ENCODE measurements around the gene KIF5A. TPM values are rescaled to one million over a fixed set of nuclear protein-coding genes. Genes with fewer than 3 reads are reported as not detected.

KIF5A gene
- total RNA-seq, 1 experiment from 2014 or later = 3.0 TPM

DNA sequence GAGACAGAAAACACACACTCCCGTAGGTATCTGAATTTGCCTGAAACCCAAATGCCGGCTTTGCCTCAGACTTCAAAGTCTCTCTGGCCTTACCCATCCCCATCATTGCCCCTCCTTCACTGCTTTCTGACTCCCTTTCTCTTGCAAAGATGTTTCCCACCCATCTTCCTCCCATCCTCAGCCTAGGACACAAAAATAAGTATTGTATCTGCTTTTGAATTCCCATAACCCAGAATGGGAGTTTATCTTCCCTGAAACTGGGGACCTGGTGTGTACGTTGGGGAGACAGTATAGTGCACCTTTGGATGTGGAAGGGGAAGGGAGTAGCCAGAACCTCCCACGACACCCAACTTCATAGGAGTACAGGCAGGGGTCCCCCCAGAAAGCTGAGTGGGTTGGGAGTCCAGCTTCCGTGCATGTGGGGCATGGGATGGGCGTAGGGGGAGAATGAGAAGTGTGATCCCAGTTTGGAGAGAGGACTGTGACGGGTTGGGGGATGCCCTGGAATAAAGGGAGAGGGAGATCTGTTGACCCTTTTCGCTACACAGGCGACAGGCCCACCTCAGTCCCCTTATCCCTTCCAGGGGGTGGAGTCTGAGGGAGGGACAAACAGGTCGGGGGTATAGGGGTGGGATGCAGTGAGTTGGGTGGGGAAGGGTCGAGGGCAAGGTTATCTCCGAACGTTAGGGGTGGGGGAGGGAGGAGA, 488 bp upstream of the KIF5A start:
- ChIA-PET CTCF (no interaction called here), POLR2A (no interaction called here)
- ATAC-seq (peak; percentile 1; the same call in 1 of the 2 replicates), DNase-seq (ENCODE audit: low read depth, low spot score) (no peak)
- Histone ChIP-seq H3K9me3 (ENCODE audit: control insufficient read depth, insufficient read depth, low read depth, low read length) (no peaks in the 10 kb centered on the region), H3K36me3 (ENCODE audit: control insufficient read depth, insufficient read depth, low read length) (peaks cover 4% of the 10 kb centered on the region; the same call in 1 of the 2 replicates), H3K4me1 (ENCODE audit: control insufficient read depth, insufficient read depth, low read length) (peaks cover 20% of the 10 kb centered on the region), H3K27me3 (ENCODE audit: control insufficient read depth, insufficient read depth, low read length) (no peaks in the 10 kb centered on the region), H3K27ac (ENCODE audit: low read length) (no peak overlapping the region), H3K4me3 (ENCODE audit: low read depth in 2 of 2, low read length in 2 of 2) (peak overlapping the region; percentile 58 to 59)
- TF ChIP-seq TCF7L2 (IDR thresholded peaks at IDR 0.05; ENCODE audit: low read depth, low read length) = no peak
- no peak for TF ChIP-seq SIN3A (IDR thresholded peaks at IDR 0.05; ENCODE audit: borderline replicate concordance, insufficient read depth, low read depth, low read length)
- no peak for TF ChIP-seq POLR2AphosphoS5 (IDR thresholded peaks at IDR 0.05; ENCODE audit: low read depth, low read length)
- BruUV-seq (replicated peaks) = no TSS peak
- in situ Hi-C loops (cut with HindIII; ENCODE audit: low pct_unique_long_range_greater_than_20kb, low sequenced_read_pairs) (no loop called here), intact Hi-C loops (cut with micrococcal nuclease; ENCODE audit: unreplicated experiment) (no loop called here)

GRCh38 chr12:57550641-57551549, 1.1 kb downstream of the KIF5A start:
- in situ Hi-C loops (cut with HindIII; ENCODE audit: low pct_unique_long_range_greater_than_20kb, low sequenced_read_pairs) = no loop called here
- intact Hi-C loops (cut with micrococcal nuclease; ENCODE audit: unreplicated experiment) = no loop called here
- H3K4me3 ChIP-seq (ENCODE audit: low read depth in 2 of 2, low read length in 2 of 2) = peak overlapping the region; percentile 58 to 59; a peak in 3 of 4 replicates
- no peak for DNase-seq (ENCODE audit: low read depth, low spot score)
- H3K9me3 ChIP-seq (ENCODE audit: control insufficient read depth, insufficient read depth, low read depth, low read length) = no peaks in the 10 kb centered on the region
- ATAC-seq = no peak
- POLR2A ChIA-PET = no interaction called here
- no peaks in the 10 kb centered on the region for H3K27me3 ChIP-seq (ENCODE audit: control insufficient read depth, insufficient read depth, low read length)
- TF ChIP-seq POLR2AphosphoS5 (IDR thresholded peaks at IDR 0.05; ENCODE audit: low read depth, low read length) (no peak), SIN3A (IDR thresholded peaks at IDR 0.05; ENCODE audit: borderline replicate concordance, insufficient read depth, low read depth, low read length) (no peak), REST (IDR thresholded peaks at IDR 0.05; ENCODE audit: insufficient read depth in 1 of 2, low read depth in 2 of 2, low read length in 1 of 2) (no peak), TCF7L2 (IDR thresholded peaks at IDR 0.05; ENCODE audit: low read depth, low read length) (no peak)
- TF ChIP-seq, protein P1, sequence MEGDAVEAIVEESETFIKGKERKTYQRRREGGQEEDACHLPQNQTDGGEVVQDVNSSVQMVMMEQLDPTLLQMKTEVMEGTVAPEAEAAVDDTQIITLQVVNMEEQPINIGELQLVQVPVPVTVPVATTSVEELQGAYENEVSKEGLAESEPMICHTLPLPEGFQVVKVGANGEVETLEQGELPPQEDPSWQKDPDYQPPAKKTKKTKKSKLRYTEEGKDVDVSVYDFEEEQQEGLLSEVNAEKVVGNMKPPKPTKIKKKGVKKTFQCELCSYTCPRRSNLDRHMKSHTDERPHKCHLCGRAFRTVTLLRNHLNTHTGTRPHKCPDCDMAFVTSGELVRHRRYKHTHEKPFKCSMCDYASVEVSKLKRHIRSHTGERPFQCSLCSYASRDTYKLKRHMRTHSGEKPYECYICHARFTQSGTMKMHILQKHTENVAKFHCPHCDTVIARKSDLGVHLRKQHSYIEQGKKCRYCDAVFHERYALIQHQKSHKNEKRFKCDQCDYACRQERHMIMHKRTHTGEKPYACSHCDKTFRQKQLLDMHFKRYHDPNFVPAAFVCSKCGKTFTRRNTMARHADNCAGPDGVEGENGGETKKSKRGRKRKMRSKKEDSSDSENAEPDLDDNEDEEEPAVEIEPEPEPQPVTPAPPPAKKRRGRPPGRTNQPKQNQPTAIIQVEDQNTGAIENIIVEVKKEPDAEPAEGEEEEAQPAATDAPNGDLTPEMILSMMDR (IDR thresholded peaks at IDR 0.05) = no peak
- no TSS peak for BruUV-seq (replicated peaks)
- CTCF ChIA-PET = no interaction called here
- no peak overlapping the region for H3K27ac ChIP-seq (ENCODE audit: low read length)
- peaks cover 9% of the 10 kb centered on the region for H3K4me1 ChIP-seq (ENCODE audit: control insufficient read depth, insufficient read depth, low read length)
- peaks cover 2% of the 10 kb centered on the region; the same call in 1 of the 2 replicates for H3K36me3 ChIP-seq (ENCODE audit: control insufficient read depth, insufficient read depth, low read length)
